GM21786 (cell line): ENCODE measurements around the gene ELL3.
"Not testable (repeated sequence)": the region's sequence is repeated elsewhere in the genome, so short reads cannot be mapped to it uniquely, and the experiment has no call there.

Experiments used
- ATAC-seq: cut with Tn5 transposase; IDR thresholded peaks from one replicate; pipeline ENCODE4 v1.9.1; 2021; ENCODE audit not compliant: unreplicated experiment

Gene ELL3

DNA sequence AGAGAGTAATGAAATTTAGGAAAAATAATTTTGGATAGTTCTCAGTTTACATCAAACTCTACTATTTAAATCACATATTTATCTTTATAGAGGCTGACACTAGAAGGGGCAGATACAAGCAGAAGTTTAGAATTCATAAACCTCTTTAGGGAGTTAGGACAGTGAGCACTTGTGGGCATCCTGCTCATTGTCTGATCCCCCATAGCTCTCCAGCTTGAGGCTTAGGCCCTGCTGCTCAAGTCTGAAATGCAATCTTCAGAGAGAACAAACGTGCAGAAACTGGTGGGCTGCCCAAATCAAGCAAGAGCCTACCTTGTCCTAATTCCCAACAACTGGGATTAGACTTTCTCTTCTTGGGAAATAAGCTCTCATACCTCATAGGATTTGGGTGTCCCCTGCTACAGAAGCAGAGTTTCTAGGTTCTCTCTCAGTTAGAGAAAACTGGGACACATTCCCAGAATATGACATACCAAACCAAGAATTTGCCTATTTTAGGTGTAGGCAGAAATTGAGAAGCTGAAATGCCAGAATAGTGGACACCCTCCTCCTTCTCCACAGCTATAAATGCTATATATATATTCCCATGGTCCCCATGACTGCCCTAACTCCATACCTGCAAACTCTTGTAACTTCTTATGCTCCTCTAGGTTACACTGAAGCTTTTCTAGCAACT, 48.6 kb downstream of the ELL3 start:
- not testable (repeated sequence) for ATAC-seq

DNA sequence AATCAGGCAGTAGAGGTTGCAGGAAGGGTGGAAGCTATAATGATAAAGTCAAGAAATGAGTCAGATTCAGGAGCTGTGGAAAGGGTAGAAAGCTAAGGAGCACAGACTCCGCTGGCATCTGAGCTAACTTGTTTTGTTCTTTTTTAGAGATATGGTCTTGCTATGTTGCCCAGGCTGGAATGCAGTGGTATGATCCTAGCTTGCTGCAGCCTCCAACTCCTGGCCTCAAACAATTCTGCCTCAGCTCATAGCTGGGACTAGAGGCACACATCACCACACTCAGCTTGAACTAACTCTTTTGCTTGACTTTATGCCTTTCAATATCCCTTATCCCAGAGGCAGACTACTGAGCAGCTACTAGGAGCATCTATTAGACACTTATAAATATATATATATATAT, 50.5 kb downstream of the ELL3 start:
- not testable (repeated sequence) for ATAC-seq

DNA sequence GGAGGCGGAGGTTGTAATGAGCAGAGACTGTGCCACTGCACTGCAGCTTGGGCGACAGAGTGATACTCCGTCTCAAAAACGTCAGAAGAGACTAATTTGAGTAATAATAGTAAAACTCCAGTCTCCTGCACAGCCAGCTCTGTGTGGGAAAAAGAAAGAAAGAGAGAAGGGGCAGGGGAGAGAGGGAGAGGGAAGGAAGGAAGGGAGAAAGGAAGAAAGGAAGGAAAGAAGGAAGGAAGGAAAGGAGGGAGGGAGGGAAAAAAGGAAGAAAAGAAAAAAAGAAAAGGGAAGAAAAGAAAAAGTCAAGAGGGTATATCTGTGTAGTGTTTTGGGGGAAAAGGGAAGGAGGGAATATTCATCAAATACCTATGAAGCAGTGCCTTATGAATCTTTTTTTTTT, 53.6 kb downstream of the ELL3 start:
- no peak for ATAC-seq
